ENCODE measurements around the gene INCA1. TPM values are rescaled to one million over a fixed set of nuclear protein-coding genes. Genes with fewer than 3 reads are reported as not detected.

The INCA1 gene
- polyA plus RNA-seq, 1 of the 3 experiments (the other 2 are of a cell fraction) = 1.2 TPM

GRCh38 chr17:4947411-4948165 is 49.7 kb downstream of the INCA1 start:
- ChIA-PET CTCF (interaction anchor here (0.7 to 1.5 kb wide), 5 partner anchors 13 to 59 kb away, joined by 3 to 4 read pairs (median 3); no protein-coding TSS in a partner anchor), POLR2A (interaction anchor here (0.7 to 4.3 kb wide), 2 partner anchors 20 to 39 kb away, joined by 4 to 32 read pairs; partner anchors contain the start of gene SPAG7)
- H3K79me2 ChIP-seq (ENCODE audit: insufficient read depth) = peaks cover 82% of the 10 kb centered on the region
- peaks cover 23 to 44% of the 10 kb centered on the region in 2 experiments for H3K4me1 ChIP-seq (ENCODE audit: control insufficient read depth in 1 of 2, insufficient read depth in 2 of 2, low read depth in 1 of 2, low read length in 1 of 2)
- peaks cover 45% of the 10 kb centered on the region for H4K20me1 ChIP-seq (ENCODE audit: insufficient read depth)
- H3K9ac ChIP-seq = peak overlapping the region; percentile 99
- H3K9me3 ChIP-seq = no peaks in the 10 kb centered on the region
- no peak overlapping the region for H2AFZ ChIP-seq (ENCODE audit: low read depth)
- 2% methylated on average over 13 of the region's 56 CpGs for WGBS (ENCODE audit: low lambda C conversion rate)
- H3K36me3 ChIP-seq (replicated peaks in 1 of 2; ENCODE audit: control insufficient read depth in 1 of 2, insufficient read depth in 2 of 2, low read length in 1 of 2) = peaks cover 33 to 39% of the 10 kb centered on the region in 2 experiments
- no peaks in the 10 kb centered on the region for H3K27me3 ChIP-seq (ENCODE audit: insufficient read depth)
- peak overlapping the region; percentile 97 to 100 for H3K27ac ChIP-seq (ENCODE audit: low read depth in 2 of 2, low read length in 1 of 2)
- TF ChIP-seq PBX3 (IDR thresholded peaks at IDR 0.05) (no peak), TAF1 (IDR thresholded peaks at IDR 0.05; ENCODE audit: borderline replicate concordance, low read depth, low read length) (peak; percentile 34), FOXM1 (IDR thresholded peaks at IDR 0.05; ENCODE audit: low read depth) (no peak), GABPA (IDR thresholded peaks at IDR 0.05; ENCODE audit: low read depth) (peak; percentile 75), GATA2 (CRISPR knock-in tag; IDR thresholded peaks at IDR 0.05) (no peak), ELF1 (IDR thresholded peaks at IDR 0.05) (peak; percentile 69), EP300 (IDR thresholded peaks at IDR 0.05; ENCODE audit: borderline replicate concordance in 1 of 2, low read depth in 1 of 2, low read length in 1 of 2) (no peak), MXI1 (IDR thresholded peaks at IDR 0.05; ENCODE audit: low read depth, low read length) (peak; percentile 67; the same call in 1 of the 2 replicates), SIN3A (IDR thresholded peaks at IDR 0.05; ENCODE audit: borderline replicate concordance, low read depth, low read length) (peak; percentile 71; the same call in 1 of the 2 replicates), FOSL2 (IDR thresholded peaks at IDR 0.05; ENCODE audit: borderline replicate concordance, low read depth) (no peak), POLR2AphosphoS5 (IDR thresholded peaks at IDR 0.05; ENCODE audit: low read depth, low read length) (peak; percentile 65), MAX (IDR thresholded peaks at IDR 0.05; ENCODE audit: low read depth) (peak; percentile 64), ZBTB33 (IDR thresholded peaks at IDR 0.05; ENCODE audit: borderline replicate concordance, low read depth) (no peak)
- peaks cover 63% of the 10 kb centered on the region for H3F3A ChIP-seq (replicated peaks; ENCODE audit: insufficient read depth)
- peak overlapping the region; percentile 79 to 99 for H3K4me3 ChIP-seq (ENCODE audit: low read depth in 2 of 2, low read length in 1 of 2)
- H3K4me2 ChIP-seq = peak overlapping the region; percentile 98
- DNase-seq = peak; percentile 81
- no peaks in the 10 kb centered on the region for H3K9me2 ChIP-seq
